Cardiac muscle cell (in vitro differentiated cells and primary cell): ENCODE results near the gene TGFB1. TPM values are rescaled to one million over a fixed set of nuclear protein-coding genes. Genes with fewer than 3 reads are reported as not detected.
"Not testable (repeated sequence)": the region's sequence is repeated elsewhere in the genome, so short reads cannot be mapped to it uniquely, and the experiment has no call there.

ENCODE experiments used
- DNase-seq, 2 donors: peaks; one replicate each; pipeline versions ENCODE4 v3.0.0 to v3.0.0-alpha.2; 2010 to 2017; ENCODE audit warnings: low read depth in 1 of 2, low spot score in 1 of 2
- H3K27ac ChIP-seq: fragments of 200-600 bp; sonication (generic); 2 replicates; pipeline ENCODE4 v1.5.1; 2016
- H3K27me3 ChIP-seq: fragments of 200-600 bp; sonication (generic); 2 replicates; pipeline ENCODE4 v1.6.0; 2016; ENCODE audit warnings: control low read depth
- H3K36me3 ChIP-seq: fragments of 200-600 bp; sonication (generic); 2 replicates; pipeline ENCODE4 v1.5.1; 2016; ENCODE audit warnings: control low read depth
- H3K4me1 ChIP-seq: fragments of 200-600 bp; sonication (generic); 2 replicates; pipeline ENCODE4 v1.8.1; 2017; ENCODE audit warnings: low read depth, mild to moderate bottlenecking, mixed run types
- H3K4me3 ChIP-seq: fragments of 200-600 bp; sonication (generic); 2 replicates; pipeline ENCODE4 v1.5.1; 2016; ENCODE audit warnings: mild to moderate bottlenecking
- H3K9me3 ChIP-seq: fragments of 200-600 bp; sonication (generic); 2 replicates; pipeline ENCODE4 v1.5.1; 2017; ENCODE audit warnings: low read depth, mild to moderate bottlenecking, control low read depth
- CTCF ChIP-seq: IDR thresholded peaks from 2 replicates; pipeline ENCODE4 v1.5.1; 2012; ENCODE audit warnings: low read depth, mild to moderate bottlenecking, low read length
- polyA plus RNA-seq: library from polyadenylated mRNA; unstranded; fragments of >200 nt; fragmentation: Nextera tagmentation; extraction: Ambion mirVana; gene quantifications from 2 replicates; pipeline ENCODE4 v1.2.1, GENCODE V29; 2016
- total RNA-seq: library from RNA; depleted of rRNA; stranded (reverse); fragments of >200 nt; gene quantifications from 2 replicates; pipeline ENCODE4 v1.2.3, GENCODE V29; 2016

TGFB1 gene
- total and polyA plus RNA-seq, 2 experiments from 2014 or later = 32.6 to 34.8 TPM

- Histone ChIP-seq H3K9me3 (no peaks in the 10 kb centered on the region), H3K36me3 (no peaks in the 10 kb centered on the region), H3K4me3 (peak within 1 kb of the TSS; percentile 58), H3K27ac (no peak within 1 kb of the TSS), H3K4me1 (no peaks in the 10 kb centered on the region), H3K27me3 (no peaks in the 10 kb centered on the region)
- DNase-seq = peak; percentile 44 to 65
- TF ChIP-seq CTCF = no peak
These were observed 22.7 kb upstream of the TGFB1 start, which contains the start of gene TMEM91 for GRCh38 chr19:41376241-41376997. TMEM91 (plus strand) TSS chr19:41376533; CDS start chr19:41378310, 1,777 bp downstream.

GRCh38 chr19:41373993-41374392 lies 20.3 kb upstream of the TGFB1 start:
- H3K27ac ChIP-seq = no peak overlapping the region

GRCh38 chr19:41372501-41372900 lies 18.8 kb upstream of the TGFB1 start:
- DNase-seq = no peak

More at GRCh38 chr19:41373993-41374392, 20.3 kb upstream of the TGFB1 start:
- DNase-seq = peak in 1 of 2 donors; percentile 97
- Histone ChIP-seq H3K27me3 (no peaks in the 10 kb centered on the region), H3K4me1 (no peaks in the 10 kb centered on the region), H3K36me3 (no peaks in the 10 kb centered on the region), H3K4me3 (no peak overlapping the region), H3K9me3 (no peaks in the 10 kb centered on the region)
- no peak for TF ChIP-seq CTCF

GRCh38 chr19:41371541-41371940 lies 17.8 kb upstream of the TGFB1 start:
- Histone ChIP-seq H3K9me3 (no peaks in the 10 kb centered on the region), H3K27me3 (no peaks in the 10 kb centered on the region), H3K36me3 (no peaks in the 10 kb centered on the region), H3K4me1 (no peaks in the 10 kb centered on the region), H3K27ac (no peak overlapping the region), H3K4me3 (no peak overlapping the region)
- no peak for DNase-seq
- TF ChIP-seq CTCF = no peak

More at GRCh38 chr19:41372501-41372900, 18.8 kb upstream of the TGFB1 start:
- Histone ChIP-seq H3K27ac (no peak overlapping the region), H3K4me3 (no peak overlapping the region), H3K27me3 (no peaks in the 10 kb centered on the region), H3K9me3 (no peaks in the 10 kb centered on the region), H3K36me3 (no peaks in the 10 kb centered on the region), H3K4me1 (no peaks in the 10 kb centered on the region)
- TF ChIP-seq CTCF = no peak

GRCh38 chr19:41371119-41371518 lies 17.4 kb upstream of the TGFB1 start:
- not testable (repeated sequence) for H3K27me3 ChIP-seq, H3K36me3 ChIP-seq, H3K4me3 ChIP-seq, DNase-seq, H3K9me3 ChIP-seq, H3K4me1 ChIP-seq, H3K27ac ChIP-seq

- Histone ChIP-seq H3K4me3 (no peak overlapping the region), H3K9me3 (no peaks in the 10 kb centered on the region), H3K36me3 (no peaks in the 10 kb centered on the region), H3K4me1 (no peaks in the 10 kb centered on the region), H3K27me3 (no peaks in the 10 kb centered on the region), H3K27ac (no peak overlapping the region)
- no peak for DNase-seq
- no peak for TF ChIP-seq CTCF
These were observed 16.0 kb upstream of the TGFB1 start for GRCh38 chr19:41369769-41370168.
